ENCODE data around the gene CWC27.

DNA sequence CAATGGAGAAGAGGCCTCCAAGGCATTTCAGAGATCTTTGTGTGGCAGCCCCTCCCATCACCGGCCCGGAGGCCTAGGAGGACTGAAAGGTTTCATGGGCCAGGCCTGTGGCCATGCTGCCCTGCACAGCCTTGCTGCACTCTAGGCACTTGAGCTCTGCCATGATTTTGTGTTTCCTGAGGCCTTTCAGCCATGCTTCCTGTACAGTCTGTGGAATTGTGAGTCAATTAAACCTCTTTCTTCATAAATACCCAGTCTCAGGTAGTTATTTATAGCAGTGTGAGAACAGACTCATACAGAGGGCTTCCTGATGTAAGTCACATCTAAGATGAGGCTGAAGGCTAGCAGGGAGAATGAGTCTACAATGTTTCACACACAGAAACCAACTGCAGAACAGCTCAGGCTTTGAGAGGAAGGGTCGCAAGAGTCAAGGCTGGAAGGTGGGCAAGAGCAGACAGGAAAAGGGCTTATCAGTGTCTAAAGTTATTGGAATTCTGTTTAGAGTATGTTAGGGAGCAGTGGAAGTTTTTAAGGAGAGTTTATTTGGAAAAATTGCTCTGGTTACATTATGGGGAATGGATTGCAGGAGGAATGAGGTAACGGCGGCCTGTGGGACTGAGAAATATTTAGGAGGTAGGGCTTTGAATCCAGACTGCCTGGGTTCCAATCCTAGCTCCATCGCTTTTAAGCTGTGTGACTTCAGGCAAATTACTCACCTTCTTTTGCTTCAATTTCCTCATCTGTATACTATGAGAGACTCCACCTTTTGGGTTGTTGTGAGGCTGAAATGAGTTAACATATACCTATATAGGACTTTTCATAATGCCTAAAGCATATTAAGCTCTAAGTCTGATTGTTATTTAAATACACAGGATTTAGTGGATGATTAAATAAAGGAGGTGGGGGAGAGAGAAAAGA, 291.2 kb downstream of the CWC27 start:
- TF ChIP-seq, protein P1, sequence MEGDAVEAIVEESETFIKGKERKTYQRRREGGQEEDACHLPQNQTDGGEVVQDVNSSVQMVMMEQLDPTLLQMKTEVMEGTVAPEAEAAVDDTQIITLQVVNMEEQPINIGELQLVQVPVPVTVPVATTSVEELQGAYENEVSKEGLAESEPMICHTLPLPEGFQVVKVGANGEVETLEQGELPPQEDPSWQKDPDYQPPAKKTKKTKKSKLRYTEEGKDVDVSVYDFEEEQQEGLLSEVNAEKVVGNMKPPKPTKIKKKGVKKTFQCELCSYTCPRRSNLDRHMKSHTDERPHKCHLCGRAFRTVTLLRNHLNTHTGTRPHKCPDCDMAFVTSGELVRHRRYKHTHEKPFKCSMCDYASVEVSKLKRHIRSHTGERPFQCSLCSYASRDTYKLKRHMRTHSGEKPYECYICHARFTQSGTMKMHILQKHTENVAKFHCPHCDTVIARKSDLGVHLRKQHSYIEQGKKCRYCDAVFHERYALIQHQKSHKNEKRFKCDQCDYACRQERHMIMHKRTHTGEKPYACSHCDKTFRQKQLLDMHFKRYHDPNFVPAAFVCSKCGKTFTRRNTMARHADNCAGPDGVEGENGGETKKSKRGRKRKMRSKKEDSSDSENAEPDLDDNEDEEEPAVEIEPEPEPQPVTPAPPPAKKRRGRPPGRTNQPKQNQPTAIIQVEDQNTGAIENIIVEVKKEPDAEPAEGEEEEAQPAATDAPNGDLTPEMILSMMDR (IDR thresholded peaks at IDR 0.05), result no peak
- TF ChIP-seq EP300 (IDR thresholded peaks at IDR 0.05), result no peak
- no peak for TF ChIP-seq POLR2A (IDR thresholded peaks at IDR 0.05)

Data from stomach (tissue), 4 donors.